ENCODE results near the gene ZNF296.

The ZNF296 gene

DNA sequence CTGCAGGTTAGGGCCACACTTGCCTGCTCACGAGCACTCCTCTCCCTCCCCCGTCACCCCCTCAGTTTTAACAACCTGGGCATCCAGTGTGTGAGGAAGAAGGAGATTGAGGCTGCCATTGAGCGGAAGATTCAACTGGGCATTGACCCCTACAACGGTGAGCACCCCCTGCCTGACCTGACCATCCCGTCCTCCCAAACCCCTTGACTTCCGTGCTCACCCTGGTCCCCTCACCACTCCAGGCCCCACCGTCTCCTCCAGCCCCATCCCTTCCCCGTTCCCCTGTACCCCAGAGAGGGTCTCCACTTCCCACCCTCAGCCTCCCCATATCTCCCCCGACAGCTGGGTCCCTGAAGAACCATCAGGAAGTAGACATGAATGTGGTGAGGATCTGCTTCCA, 51.0 kb downstream of the ZNF296 start:
- H3K9me3 ChIP-seq (ENCODE audit: insufficient read depth, low read length), result no peaks in the 10 kb centered on the region
- no peaks in the 10 kb centered on the region for H3K27me3 ChIP-seq (ENCODE audit: low read length)
- H3K4me3 ChIP-seq (ENCODE audit: insufficient read depth, low read length, poor library complexity, severe bottlenecking), result no peak overlapping the region
- no peaks in the 10 kb centered on the region for H4K20me1 ChIP-seq (ENCODE audit: low read depth, low read length)
- no peaks in the 10 kb centered on the region for H3K79me2 ChIP-seq (ENCODE audit: insufficient read depth, low read length)
- H3K9me2 ChIP-seq (replicated peaks; ENCODE audit: insufficient read depth, low read length), result no peaks in the 10 kb centered on the region
- no peak for TF ChIP-seq EZH2phosphoT487 (conservative IDR thresholded peaks at IDR 0.05; ENCODE audit: low read length)
- TF ChIP-seq CTCF (IDR thresholded peaks at IDR 0.05; ENCODE audit: insufficient read depth, low read length, poor library complexity, severe bottlenecking), result no peak
- no peak overlapping the region for H3K27ac ChIP-seq (ENCODE audit: low read depth, low read length)
- no peak overlapping the region for H2AFZ ChIP-seq (ENCODE audit: low read depth, low read length, severe bottlenecking)
- no peaks in the 10 kb centered on the region; the same call in 1 of the 2 replicates for H3F3A ChIP-seq (ENCODE audit: insufficient read depth)
- no peak overlapping the region for H3K9ac ChIP-seq (ENCODE audit: low read length)
- peaks cover 9% of the 10 kb centered on the region; the same call in 1 of the 2 replicates for H3K36me3 ChIP-seq (ENCODE audit: low read length)
- H3K4me2 ChIP-seq (ENCODE audit: low read depth, low read length, poor library complexity, severe bottlenecking), result no peak overlapping the region

- Histone ChIP-seq H3K27ac (ENCODE audit: low read depth, low read length) (no peak overlapping the region), H3F3A (ENCODE audit: insufficient read depth) (peaks cover 7% of the 10 kb centered on the region; the same call in 1 of the 2 replicates), H3K36me3 (ENCODE audit: low read length) (peaks cover 10% of the 10 kb centered on the region; the same call in 1 of the 2 replicates), H3K4me2 (ENCODE audit: low read depth, low read length, poor library complexity, severe bottlenecking) (no peak overlapping the region), H2AFZ (ENCODE audit: low read depth, low read length, severe bottlenecking) (no peak overlapping the region), H3K9ac (ENCODE audit: low read length) (no peak overlapping the region), H4K20me1 (ENCODE audit: low read depth, low read length) (no peaks in the 10 kb centered on the region), H3K79me2 (ENCODE audit: insufficient read depth, low read length) (no peaks in the 10 kb centered on the region), H3K9me3 (ENCODE audit: insufficient read depth, low read length) (no peaks in the 10 kb centered on the region), H3K27me3 (ENCODE audit: low read length) (no peaks in the 10 kb centered on the region), H3K4me3 (ENCODE audit: insufficient read depth, low read length, poor library complexity, severe bottlenecking) (no peak overlapping the region), H3K9me2 (replicated peaks; ENCODE audit: insufficient read depth, low read length) (no peaks in the 10 kb centered on the region)
- no peak for TF ChIP-seq EZH2phosphoT487 (conservative IDR thresholded peaks at IDR 0.05; ENCODE audit: low read length)
- no peak for TF ChIP-seq CTCF (IDR thresholded peaks at IDR 0.05; ENCODE audit: insufficient read depth, low read length, poor library complexity, severe bottlenecking)
Measured at GRCh38 chr19:45023048-45023447, 53.2 kb downstream of the ZNF296 start.

DNA sequence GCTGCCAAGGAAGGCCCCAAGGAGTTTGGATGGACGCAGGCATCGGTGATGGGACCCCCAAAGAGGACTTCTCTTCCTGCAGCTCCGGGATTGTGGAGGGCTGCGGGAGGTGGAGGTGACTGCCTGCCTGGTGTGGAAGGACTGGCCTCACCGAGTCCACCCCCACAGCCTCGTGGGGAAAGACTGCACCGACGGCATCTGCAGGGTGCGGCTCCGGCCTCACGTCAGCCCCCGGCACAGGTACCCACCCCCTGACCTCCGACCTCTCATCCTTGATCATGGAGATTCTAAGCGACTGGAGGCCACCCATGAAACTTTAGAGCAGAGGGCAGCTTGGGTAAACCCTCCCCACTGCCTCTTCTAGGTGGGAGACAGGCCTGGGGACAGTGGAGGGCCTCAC, 54.3 kb downstream of the ZNF296 start:
- Histone ChIP-seq H3K27me3 (ENCODE audit: low read length) (no peaks in the 10 kb centered on the region), H3K36me3 (ENCODE audit: low read length) (peaks cover 7% of the 10 kb centered on the region; the same call in 1 of the 2 replicates), H3K9me3 (ENCODE audit: insufficient read depth, low read length) (no peaks in the 10 kb centered on the region), H3K9ac (ENCODE audit: low read length) (no peak overlapping the region), H4K20me1 (ENCODE audit: low read depth, low read length) (no peaks in the 10 kb centered on the region), H2AFZ (ENCODE audit: low read depth, low read length, severe bottlenecking) (no peak overlapping the region), H3K4me2 (ENCODE audit: low read depth, low read length, poor library complexity, severe bottlenecking) (no peak overlapping the region), H3K79me2 (ENCODE audit: insufficient read depth, low read length) (no peaks in the 10 kb centered on the region; the same call in 1 of the 2 replicates), H3F3A (ENCODE audit: insufficient read depth) (peaks cover 17% of the 10 kb centered on the region), H3K4me3 (ENCODE audit: insufficient read depth, low read length, poor library complexity, severe bottlenecking) (no peak overlapping the region), H3K27ac (ENCODE audit: low read depth, low read length) (no peak overlapping the region), H3K9me2 (replicated peaks; ENCODE audit: insufficient read depth, low read length) (no peaks in the 10 kb centered on the region)
- TF ChIP-seq CTCF (IDR thresholded peaks at IDR 0.05; ENCODE audit: insufficient read depth, low read length, poor library complexity, severe bottlenecking) (no peak), EZH2phosphoT487 (conservative IDR thresholded peaks at IDR 0.05; ENCODE audit: low read length) (no peak)
